Neural progenitor cell (in vitro differentiated cells): ENCODE data around the gene SARM1.

Experiments used
- CTCF ChIP-seq: fragments of 200-600 bp; sonication (generic); IDR thresholded peaks from 2 replicates; pipeline ENCODE4 v1.5.1; 2017; ENCODE audit warnings: antibody characterized with exemption, mild to moderate bottlenecking
- EZH2 ChIP-seq: fragments of 200-600 bp; sonication (generic); IDR thresholded peaks from 2 replicates; pipeline ENCODE4 v1.6.1; 2017; ENCODE audit warnings: antibody characterized with exemption, mild to moderate bottlenecking, moderate library complexity
- EZH2phosphoT487 ChIP-seq: fragments of 200-600 bp; sonication (generic); IDR thresholded peaks from 2 replicates; pipeline ENCODE4 v1.6.1; 2017; ENCODE audit warnings: antibody characterized with exemption

GRCh38 chr17:28404461-28404811 lies 32.9 kb downstream of the SARM1 start:
- no peak for TF ChIP-seq CTCF
- TF ChIP-seq EZH2 = no peak
- TF ChIP-seq EZH2phosphoT487 = no peak
